Fibroblast of mammary gland (primary cell): ENCODE results near the gene DAPL1.

ENCODE experiments used
- DNase-seq: peaks from one replicate; pipeline ENCODE4 v3.0.0-alpha.2; 2010; ENCODE audit warnings: low read depth
- H3K4me3 ChIP-seq: 2 replicates; pipeline ENCODE4 v1.5.1; 2011; ENCODE audit warnings: low read depth, mild to moderate bottlenecking, low read length, moderate library complexity; ENCODE audit not compliant: control insufficient read depth
- TF ChIP-seq, protein P1 (sequence below): conservative IDR thresholded peaks from 2 replicates; pipeline ENCODE4 v1.5.1; 2011; ENCODE audit warnings: low read depth, low read length, inconsistent platforms; ENCODE audit not compliant: control insufficient read depth, insufficient read depth

Gene DAPL1

DNA sequence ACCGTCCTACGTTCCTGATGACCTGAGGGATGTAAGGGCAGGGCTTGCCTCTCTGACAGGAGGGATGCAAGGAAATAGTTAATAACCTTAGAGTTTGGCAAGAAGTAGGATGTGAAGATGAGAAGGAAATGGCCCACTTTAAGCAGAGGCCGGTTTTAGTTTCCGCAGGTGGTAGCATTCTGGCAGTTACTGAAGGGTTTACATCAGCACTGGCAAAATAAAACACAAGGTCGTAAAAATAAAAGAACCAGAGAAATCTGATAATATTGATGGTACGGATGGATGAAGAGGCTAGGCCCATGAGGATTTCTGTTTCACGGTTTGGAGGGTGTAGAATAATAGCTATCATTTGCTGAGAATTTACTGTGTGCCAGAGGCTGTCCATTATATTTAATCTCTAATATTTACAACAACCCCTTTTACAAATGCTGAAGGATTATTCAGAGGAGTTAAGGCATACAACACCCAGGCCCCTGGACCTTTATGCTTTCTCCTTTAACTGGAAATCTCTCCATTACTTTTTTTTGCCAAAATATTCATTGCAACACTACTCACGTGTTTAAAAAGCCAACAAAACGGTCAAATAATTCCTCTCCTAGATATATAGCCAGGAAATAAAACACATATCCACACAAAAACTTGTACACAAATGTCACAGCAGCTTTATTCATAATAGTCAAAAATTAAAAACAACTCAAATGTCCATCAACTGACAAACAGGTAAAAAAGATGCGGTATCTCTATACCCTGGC, 28.5 kb downstream of the DAPL1 start:
- TF ChIP-seq, protein P1, sequence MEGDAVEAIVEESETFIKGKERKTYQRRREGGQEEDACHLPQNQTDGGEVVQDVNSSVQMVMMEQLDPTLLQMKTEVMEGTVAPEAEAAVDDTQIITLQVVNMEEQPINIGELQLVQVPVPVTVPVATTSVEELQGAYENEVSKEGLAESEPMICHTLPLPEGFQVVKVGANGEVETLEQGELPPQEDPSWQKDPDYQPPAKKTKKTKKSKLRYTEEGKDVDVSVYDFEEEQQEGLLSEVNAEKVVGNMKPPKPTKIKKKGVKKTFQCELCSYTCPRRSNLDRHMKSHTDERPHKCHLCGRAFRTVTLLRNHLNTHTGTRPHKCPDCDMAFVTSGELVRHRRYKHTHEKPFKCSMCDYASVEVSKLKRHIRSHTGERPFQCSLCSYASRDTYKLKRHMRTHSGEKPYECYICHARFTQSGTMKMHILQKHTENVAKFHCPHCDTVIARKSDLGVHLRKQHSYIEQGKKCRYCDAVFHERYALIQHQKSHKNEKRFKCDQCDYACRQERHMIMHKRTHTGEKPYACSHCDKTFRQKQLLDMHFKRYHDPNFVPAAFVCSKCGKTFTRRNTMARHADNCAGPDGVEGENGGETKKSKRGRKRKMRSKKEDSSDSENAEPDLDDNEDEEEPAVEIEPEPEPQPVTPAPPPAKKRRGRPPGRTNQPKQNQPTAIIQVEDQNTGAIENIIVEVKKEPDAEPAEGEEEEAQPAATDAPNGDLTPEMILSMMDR = no peak
- no peak overlapping the region for H3K4me3 ChIP-seq

DNA sequence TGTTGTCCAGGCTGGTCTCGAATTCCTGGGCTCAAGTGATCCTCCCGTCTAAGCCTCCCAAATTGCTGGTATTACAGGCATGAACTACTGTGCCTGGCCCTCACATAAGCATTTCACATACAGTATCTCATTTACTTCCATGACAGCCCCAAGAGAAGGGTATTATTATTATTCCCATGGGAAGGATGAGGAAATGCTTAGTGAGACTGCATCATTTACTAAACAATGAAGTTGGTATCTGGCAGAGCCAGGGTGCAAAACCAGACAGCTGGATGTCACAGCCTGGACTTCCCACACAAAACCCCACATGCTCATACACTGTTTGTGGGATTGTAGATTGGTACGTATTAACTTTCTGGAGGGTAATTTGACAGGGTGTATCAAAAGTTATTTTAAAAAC, 29.9 kb downstream of the DAPL1 start:
- H3K4me3 ChIP-seq = no peak overlapping the region
- TF ChIP-seq, protein P1 = no peak
- DNase-seq = no peak

More for the DNA sequence above, 28.5 kb downstream of the DAPL1 start:
- DNase-seq = no peak

- no peak for DNase-seq
- H3K4me3 ChIP-seq = no peak overlapping the region
- TF ChIP-seq, protein P1 = no peak
These were observed 31.8 kb downstream of the DAPL1 start for GRCh38 chr2:158826965-158827364.

DNA sequence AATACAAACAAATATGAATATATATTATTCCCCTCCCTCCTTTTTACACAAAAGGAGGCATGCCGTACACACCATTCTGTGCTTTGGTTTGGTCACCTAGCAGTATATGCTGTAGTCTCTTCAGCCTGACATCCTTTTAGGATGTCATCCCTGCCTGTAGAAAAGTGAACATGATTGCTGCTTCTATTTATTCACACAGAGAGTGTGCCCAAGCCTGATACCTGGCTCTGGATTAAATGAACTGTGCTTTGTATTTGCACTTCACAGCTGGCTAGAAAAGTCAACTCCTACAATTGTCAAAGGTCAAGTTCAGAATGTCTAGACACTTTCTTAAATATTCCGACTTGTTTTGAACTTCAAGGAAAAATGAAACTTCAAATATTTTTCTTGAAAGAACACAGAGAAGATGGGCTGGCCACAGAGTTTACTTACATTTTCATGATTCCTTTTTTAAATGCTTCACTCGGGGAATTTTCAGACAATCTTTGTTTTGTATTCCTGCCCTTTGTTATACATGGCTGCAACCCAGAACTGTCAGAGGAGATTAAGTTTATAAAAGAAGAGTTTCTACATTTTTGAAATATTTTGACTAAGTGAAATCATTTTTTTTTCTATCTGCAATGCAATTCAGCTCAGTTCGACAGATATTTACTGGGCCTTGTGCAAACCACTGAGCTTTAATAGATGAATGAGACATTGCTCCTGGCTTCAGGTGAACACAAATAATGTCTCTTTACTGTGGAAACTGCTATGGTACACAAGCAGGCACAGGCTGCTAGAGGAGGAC, 33.5 kb downstream of the DAPL1 start:
- H3K4me3 ChIP-seq = no peak overlapping the region
- no peak for DNase-seq
- TF ChIP-seq, protein P1 = no peak

- no peak overlapping the region for H3K4me3 ChIP-seq
- TF ChIP-seq, protein P1 = no peak
- no peak for DNase-seq
These were observed 34.0 kb downstream of the DAPL1 start for GRCh38 chr2:158829167-158829566.

- DNase-seq = no peak
- no peak overlapping the region for H3K4me3 ChIP-seq
- TF ChIP-seq, protein P1 = no peak
These were observed 35.1 kb downstream of the DAPL1 start for GRCh38 chr2:158830201-158830600.
